GM12865 (cell line): ENCODE data around the gene PTPRN2.

ENCODE experiments used
- DNase-seq: peaks from one replicate; pipeline ENCODE4 v3.0.0; 2010; ENCODE audit warnings: low read depth
- H3K4me3 ChIP-seq: 2 replicates; pipeline ENCODE4 v1.5.1; 2011; ENCODE audit warnings: mild to moderate bottlenecking, low read depth, low read length, control low read depth
- CTCF ChIP-seq: IDR thresholded peaks from 2 replicates; pipeline ENCODE4 v1.5.1; 2011; ENCODE audit warnings: low read length, control low read depth, low read depth, inconsistent platforms; ENCODE audit not compliant: insufficient read depth; ENCODE audit errors: missing control alignments

Gene PTPRN2

GRCh38 chr7:158194365-158194900, 393.2 kb downstream of the PTPRN2 start:
- DNase-seq: no peak
- TF ChIP-seq CTCF: no peak
- H3K4me3 ChIP-seq: no peak overlapping the region

DNA sequence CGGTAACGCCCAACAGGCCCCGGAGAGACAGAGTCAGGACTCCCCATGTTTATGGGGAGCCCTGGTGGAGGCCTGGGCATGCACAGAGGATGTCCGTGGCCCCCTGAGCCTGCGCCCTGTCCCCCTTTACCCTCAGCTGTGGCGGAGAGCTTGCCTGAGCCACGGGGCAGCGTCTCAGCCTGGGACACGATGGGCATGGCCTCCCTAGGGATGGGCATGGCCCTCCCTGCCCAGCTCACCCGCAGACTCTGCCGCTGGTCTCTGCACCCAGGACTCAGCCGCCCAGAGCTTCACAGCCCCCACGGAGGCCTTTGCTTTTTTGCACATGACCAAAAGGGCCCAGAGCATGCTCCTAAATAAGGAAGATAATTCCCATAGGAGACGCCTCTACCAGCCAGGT, 394.2 kb downstream of the PTPRN2 start:
- no peak for DNase-seq
- TF ChIP-seq CTCF: no peak

GRCh38 chr7:158192956-158193355, 394.7 kb downstream of the PTPRN2 start:
- DNase-seq: no peak
- TF ChIP-seq CTCF: no peak
- no peak overlapping the region for H3K4me3 ChIP-seq

More for the DNA sequence above, 394.2 kb downstream of the PTPRN2 start:
- no peak overlapping the region for H3K4me3 ChIP-seq

GRCh38 chr7:158192184-158192835, 395.3 kb downstream of the PTPRN2 start:
- TF ChIP-seq CTCF: no peak
- DNase-seq: no peak
- no peak overlapping the region for H3K4me3 ChIP-seq

- DNase-seq: no peak
- no peak for TF ChIP-seq CTCF
- no peak overlapping the region for H3K4me3 ChIP-seq
Observed at GRCh38 chr7:158191671-158192070, 396.0 kb downstream of the PTPRN2 start.

DNA sequence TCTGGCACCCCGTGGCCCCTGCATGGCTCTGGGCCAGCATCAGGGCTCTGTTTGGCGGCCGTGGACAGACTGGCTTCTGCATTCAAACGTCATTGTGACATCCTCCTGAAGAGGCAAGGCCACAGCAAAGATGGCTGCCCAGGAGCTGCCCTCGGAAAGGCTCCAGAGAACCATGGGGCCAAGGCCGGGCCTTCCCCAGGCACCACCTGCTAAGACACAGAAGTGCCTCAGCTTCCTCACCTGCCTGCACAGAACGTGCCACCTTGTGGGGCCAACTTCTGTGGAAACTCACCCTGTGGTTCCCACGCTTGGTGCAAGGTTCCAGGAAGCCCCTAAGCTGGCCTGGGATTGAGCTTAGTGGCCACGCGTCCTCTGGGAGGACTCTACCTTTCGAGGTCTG, 396.9 kb downstream of the PTPRN2 start:
- no peak for DNase-seq
- no peak for TF ChIP-seq CTCF
- no peak overlapping the region for H3K4me3 ChIP-seq

DNA sequence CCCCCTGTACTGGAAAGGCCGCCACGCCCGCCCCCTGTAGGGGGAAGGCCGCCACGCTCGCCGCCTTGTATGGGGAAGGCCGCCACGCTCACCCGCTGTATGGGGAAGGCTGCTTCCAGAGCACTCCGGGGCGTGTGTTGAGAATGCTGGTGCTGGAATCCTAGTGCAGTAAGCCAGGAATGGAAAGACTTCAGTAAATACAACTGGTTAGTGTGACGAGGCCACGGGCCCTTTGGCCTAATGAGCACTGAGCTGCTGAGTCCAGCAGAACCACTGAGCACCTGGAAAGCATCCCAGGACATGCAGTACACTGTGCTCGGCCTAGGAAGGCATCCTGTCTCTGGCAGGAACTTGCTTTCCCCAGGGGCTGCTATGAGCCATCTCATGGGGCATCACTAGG, 398.9 kb downstream of the PTPRN2 start:
- TF ChIP-seq CTCF: no peak
- no peak for DNase-seq
- no peak overlapping the region for H3K4me3 ChIP-seq
